ENCODE data around the gene SLC39A11. TPM values are rescaled to one million over a fixed set of nuclear protein-coding genes. Genes with fewer than 3 reads are reported as not detected.

Gene SLC39A11
- total RNA-seq, 1 experiment from 2014 or later: 15.2 TPM

- no peak overlapping the region for H2BK5ac ChIP-seq (ENCODE audit: insufficient read length, low read length)
- H3T11ph ChIP-seq (ENCODE audit: low read length): no peak overlapping the region
- no peak overlapping the region for H2BK120ac ChIP-seq (ENCODE audit: low read depth, low read length, poor library complexity, severe bottlenecking)
- H3K27me3 Mint-ChIP-seq (ENCODE audit: low read depth): no peaks in the 10 kb centered on the region
- H3K23ac ChIP-seq (ENCODE audit: insufficient read length, low read depth, low read length): no peak overlapping the region
- H3K9ac ChIP-seq (ENCODE audit: extremely low read depth, insufficient read length, low read length): no peak overlapping the region
- no peak overlapping the region for H3K4ac ChIP-seq (ENCODE audit: low read depth, low read length)
- no peak for TF ChIP-seq CTCF (conservative IDR thresholded peaks at IDR 0.05)
- H3K23me2 ChIP-seq (ENCODE audit: insufficient read length, low read depth, low read length, poor library complexity, severe bottlenecking): no peaks in the 10 kb centered on the region
- H4K20me1 ChIP-seq (ENCODE audit: control insufficient read depth, insufficient read depth, insufficient read length): no peaks in the 10 kb centered on the region
- H3K4me2 ChIP-seq (ENCODE audit: insufficient read depth, insufficient read length, low read length): no peak overlapping the region
- H3K27me3 ChIP-seq (ENCODE audit: insufficient read depth, low read length): no peaks in the 10 kb centered on the region
- H3K14ac ChIP-seq (ENCODE audit: insufficient read depth, low read length): no peak overlapping the region
- no peak overlapping the region for H2BK20ac ChIP-seq (ENCODE audit: low read depth, low read length, poor library complexity, severe bottlenecking)
- WGBS (ENCODE audit: extremely low coverage, insufficient read length, low lambda C conversion rate): no CpG with 5 or more reads among the region's 5 CpGs
- no peak overlapping the region for H4K8ac ChIP-seq (replicated peaks; ENCODE audit: insufficient read length, low read depth, low read length)
- H3K79me1 ChIP-seq (ENCODE audit: insufficient read depth, low read depth, low read length, poor library complexity, severe bottlenecking): no peaks in the 10 kb centered on the region
- no peak for DNase-seq
- no peak overlapping the region for H2BK15ac ChIP-seq (ENCODE audit: low read depth, low read length)
- H4K91ac ChIP-seq (ENCODE audit: insufficient read length, low read depth, low read length): no peak overlapping the region
- no peaks in the 10 kb centered on the region for H3K9me3 ChIP-seq (ENCODE audit: control insufficient read depth, low read depth, low read length)
- H3K4me1 Mint-ChIP-seq: no peaks in the 10 kb centered on the region
- no peak overlapping the region for H2AK5ac ChIP-seq (ENCODE audit: insufficient read length, low read length)
- H3K27ac ChIP-seq (ENCODE audit: insufficient read length, low read depth, low read length): no peak overlapping the region
- no peak overlapping the region for H4K5ac ChIP-seq (ENCODE audit: insufficient read length, low read depth, low read length)
- H3K56ac ChIP-seq (ENCODE audit: insufficient read length, low read depth, low read length): no peak overlapping the region
- no peaks in the 10 kb centered on the region for H3K4me1 ChIP-seq (ENCODE audit: insufficient read depth, low read length)
- no peak overlapping the region for H3K18ac ChIP-seq (ENCODE audit: insufficient read length, low read depth, low read length)
- no peak overlapping the region for H3K4me3 Mint-ChIP-seq
- H2BK12ac ChIP-seq (ENCODE audit: insufficient read length, low read depth, low read length): no peak overlapping the region
- no peaks in the 10 kb centered on the region for H3K79me2 ChIP-seq (ENCODE audit: insufficient read depth, low read length)
- H2AFZ ChIP-seq (ENCODE audit: low read length): no peak overlapping the region
- no peaks in the 10 kb centered on the region for H3K36me3 Mint-ChIP-seq (ENCODE audit: insufficient read depth in 1 of 3, low read depth in 3 of 3)
- peak overlapping the region in 2 of 3 experiments; percentile 40 to 48; a peak in 2 of 7 replicates for H3K27ac Mint-ChIP-seq
- no peaks in the 10 kb centered on the region for H3K9me3 Mint-ChIP-seq
Observed at GRCh38 chr17:73057196-73057595, 35.3 kb downstream of the SLC39A11 start.
